Osteoblast (primary cell): ENCODE measurements around the gene HLA-DMB. TPM values are rescaled to one million over a fixed set of nuclear protein-coding genes. Genes with fewer than 3 reads are reported as not detected.

Experiments
- DNase-seq: peaks from one replicate; pipeline ENCODE4 v3.0.0; 2011; ENCODE audit warnings: low spot score, mixed read lengths; ENCODE audit not compliant: insufficient read length; ENCODE audit errors: missing footprints
- H2AFZ ChIP-seq: 2 replicates; pipeline ENCODE4 v1.6.0; 2011; ENCODE audit warnings: mild to moderate bottlenecking, low read length
- H3K27ac ChIP-seq: 2 replicates; pipeline ENCODE4 v1.5.1; 2011; ENCODE audit warnings: mild to moderate bottlenecking, low read depth, low read length, moderate library complexity
- H3K27me3 ChIP-seq: 2 replicates; pipeline ENCODE4 v1.6.0; 2012; ENCODE audit warnings: mild to moderate bottlenecking, control low read depth, inconsistent platforms, low read length, moderate library complexity; ENCODE audit not compliant: insufficient read depth
- H3K36me3 ChIP-seq: 2 replicates; pipeline ENCODE4 v1.5.1; 2011; ENCODE audit warnings: mild to moderate bottlenecking, low read length, control low read depth, moderate library complexity; ENCODE audit not compliant: insufficient read depth
- H3K4me1 ChIP-seq: 2 replicates; pipeline ENCODE4 v1.5.1; 2011; ENCODE audit warnings: mild to moderate bottlenecking, low read length, control low read depth, moderate library complexity; ENCODE audit not compliant: insufficient read depth
- H3K4me2 ChIP-seq: 2 replicates; pipeline ENCODE4 v1.6.0; 2011; ENCODE audit warnings: mild to moderate bottlenecking, low read length; ENCODE audit not compliant: insufficient read depth
- H3K4me3 ChIP-seq: fragments of 200-600 bp; sonication (generic); 3 replicates; pipeline ENCODE4 v1.5.1; 2012; ENCODE audit warnings: mild to moderate bottlenecking, low read length, inconsistent platforms; ENCODE audit not compliant: insufficient read depth
- H3K79me2 ChIP-seq: 2 replicates; pipeline ENCODE4 v1.6.0; 2012; ENCODE audit warnings: mild to moderate bottlenecking, low read length, control low read depth, inconsistent platforms; ENCODE audit not compliant: insufficient read depth
- H3K9me3 ChIP-seq: 2 replicates; pipeline ENCODE4 v1.5.1; 2011; ENCODE audit warnings: low read depth, low read length, control low read depth
- H4K20me1 ChIP-seq: 2 replicates; pipeline ENCODE4 v1.6.0; 2012; ENCODE audit warnings: mild to moderate bottlenecking, low read length, control low read depth; ENCODE audit not compliant: insufficient read depth
- total RNA-seq: library from RNA; depleted of rRNA; stranded (reverse); fragments of >200 nt; gene quantifications from 2 replicates; pipeline ENCODE4 v1.2.3, GENCODE V29; 2012
- TF ChIP-seq, protein P1 (sequence below): IDR thresholded peaks from 2 replicates; pipeline ENCODE4 v1.5.1; 2011; ENCODE audit warnings: mild to moderate bottlenecking, low read depth, low read length, moderate library complexity; ENCODE audit errors: extremely low read depth

HLA-DMB gene
- total RNA-seq: 2.2 and 8.3 TPM in 2 replicates

DNA sequence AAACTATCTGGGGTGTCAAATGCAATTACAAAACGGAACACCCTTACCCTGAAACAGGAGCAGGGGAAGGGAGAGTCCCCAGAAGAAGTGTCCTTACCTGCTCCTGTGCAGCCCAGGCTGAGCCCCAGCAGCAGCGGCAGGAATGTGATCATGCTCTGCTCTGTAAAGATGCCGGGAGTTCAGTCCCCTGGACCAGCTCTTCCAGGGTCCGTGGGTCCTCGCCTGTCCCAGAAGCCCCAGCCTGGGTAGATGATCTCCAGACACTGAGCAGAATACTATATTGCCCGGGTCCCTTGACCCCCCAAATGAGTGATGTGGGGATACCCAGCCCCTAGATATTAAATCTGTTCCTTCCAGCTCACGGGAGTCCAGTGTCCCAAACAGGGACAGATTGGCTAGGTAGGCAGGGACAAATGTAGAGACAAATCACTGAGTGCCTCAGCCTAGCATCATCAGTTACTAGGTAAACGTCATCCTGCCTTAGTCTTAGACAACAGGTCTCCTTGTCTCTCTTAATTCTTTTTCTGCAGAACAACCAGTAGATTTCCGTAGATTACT is at the start of gene HLA-DMB:
Gene HLA-DMB, minus strand, starts transcription at position 373 of the 558 bp plus-strand sequence. Its CDS starts 221 bp downstream, at position 152.
- DNase-seq: peak; percentile 89
- Histone ChIP-seq H2AFZ (peak within 1 kb of the TSS; percentile 73), H3K79me2 (no peaks in the 10 kb centered on the region), H3K4me3 (peak within 1 kb of the TSS; percentile 63), H3K27ac (no peak within 1 kb of the TSS), H3K4me2 (peak within 1 kb of the TSS; percentile 79), H3K4me1 (no peaks in the 10 kb centered on the region), H3K27me3 (peaks cover 31% of the 10 kb centered on the region), H3K36me3 (no peaks in the 10 kb centered on the region), H4K20me1 (no peaks in the 10 kb centered on the region), H3K9me3 (no peaks in the 10 kb centered on the region)
- TF ChIP-seq, protein P1, sequence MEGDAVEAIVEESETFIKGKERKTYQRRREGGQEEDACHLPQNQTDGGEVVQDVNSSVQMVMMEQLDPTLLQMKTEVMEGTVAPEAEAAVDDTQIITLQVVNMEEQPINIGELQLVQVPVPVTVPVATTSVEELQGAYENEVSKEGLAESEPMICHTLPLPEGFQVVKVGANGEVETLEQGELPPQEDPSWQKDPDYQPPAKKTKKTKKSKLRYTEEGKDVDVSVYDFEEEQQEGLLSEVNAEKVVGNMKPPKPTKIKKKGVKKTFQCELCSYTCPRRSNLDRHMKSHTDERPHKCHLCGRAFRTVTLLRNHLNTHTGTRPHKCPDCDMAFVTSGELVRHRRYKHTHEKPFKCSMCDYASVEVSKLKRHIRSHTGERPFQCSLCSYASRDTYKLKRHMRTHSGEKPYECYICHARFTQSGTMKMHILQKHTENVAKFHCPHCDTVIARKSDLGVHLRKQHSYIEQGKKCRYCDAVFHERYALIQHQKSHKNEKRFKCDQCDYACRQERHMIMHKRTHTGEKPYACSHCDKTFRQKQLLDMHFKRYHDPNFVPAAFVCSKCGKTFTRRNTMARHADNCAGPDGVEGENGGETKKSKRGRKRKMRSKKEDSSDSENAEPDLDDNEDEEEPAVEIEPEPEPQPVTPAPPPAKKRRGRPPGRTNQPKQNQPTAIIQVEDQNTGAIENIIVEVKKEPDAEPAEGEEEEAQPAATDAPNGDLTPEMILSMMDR: no peak

DNA sequence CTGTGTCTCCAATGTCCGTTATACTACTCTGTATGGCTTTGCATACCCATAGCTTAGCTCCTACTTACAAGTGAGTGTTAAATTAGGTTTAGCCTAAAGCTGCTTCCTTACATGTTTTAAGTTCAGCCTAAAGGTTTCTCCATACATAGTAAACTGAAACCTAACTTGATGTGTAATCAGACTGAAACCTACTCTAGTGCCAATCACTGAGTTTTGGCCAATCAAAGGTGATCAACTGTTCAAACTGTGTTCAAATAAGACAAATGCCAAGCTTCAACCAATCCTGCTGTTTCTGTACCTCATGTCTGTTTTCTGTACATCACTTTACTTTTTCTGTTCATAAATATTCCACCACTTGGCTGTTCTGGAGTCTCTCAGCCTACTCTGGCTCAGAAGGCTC is 48.5 kb upstream of the HLA-DMB start:
- Histone ChIP-seq H4K20me1 (no peaks in the 10 kb centered on the region), H3K79me2 (no peaks in the 10 kb centered on the region), H3K4me2 (no peak overlapping the region), H3K4me1 (no peaks in the 10 kb centered on the region), H3K4me3 (no peak overlapping the region), H3K27me3 (peaks cover 26% of the 10 kb centered on the region), H3K27ac (no peak overlapping the region), H3K9me3 (no peaks in the 10 kb centered on the region), H3K36me3 (no peaks in the 10 kb centered on the region), H2AFZ (no peak overlapping the region)
- DNase-seq: no peak
- TF ChIP-seq, protein P1: no peak

DNA sequence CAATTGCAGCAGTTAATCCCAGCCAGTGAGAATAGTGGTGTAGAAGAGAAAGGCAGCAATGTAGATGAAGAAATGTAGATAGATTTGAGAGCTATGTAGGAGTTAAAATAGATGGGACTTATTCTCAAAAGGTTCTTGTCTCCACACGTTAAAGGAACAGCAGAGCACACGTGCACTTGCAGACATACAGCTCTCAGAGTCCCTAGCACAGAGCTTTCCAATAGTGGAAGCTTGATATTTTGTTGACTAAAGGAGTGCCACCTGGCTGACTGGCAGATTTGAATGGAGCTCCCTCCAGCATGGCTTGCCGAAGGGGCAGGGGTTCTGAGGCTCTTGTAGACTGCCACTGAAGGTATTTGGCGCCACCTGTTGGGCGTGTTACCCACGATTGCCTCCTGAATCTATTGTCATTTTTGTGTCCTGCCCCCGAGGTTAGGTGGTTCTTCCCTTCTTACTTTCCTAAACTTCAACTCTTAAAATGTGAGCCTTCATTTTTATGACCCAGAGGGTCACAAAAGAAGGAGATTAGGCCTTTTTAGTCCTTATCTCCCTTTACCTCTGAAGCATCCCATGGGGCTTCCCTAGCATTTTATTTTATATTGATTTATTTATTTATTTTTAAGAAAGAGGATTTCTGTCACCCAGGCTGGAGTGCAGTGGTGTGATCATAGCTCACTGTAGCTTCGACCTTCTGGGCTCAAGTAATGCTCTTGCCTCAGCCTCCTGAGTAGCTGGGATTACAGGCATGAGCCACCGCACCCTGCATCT is 44.0 kb upstream of the HLA-DMB start:
- H3K27ac ChIP-seq: no peak overlapping the region
- no peaks in the 10 kb centered on the region for H3K9me3 ChIP-seq
- peaks cover 1% of the 10 kb centered on the region for H3K27me3 ChIP-seq
- H2AFZ ChIP-seq: no peak overlapping the region
- TF ChIP-seq, protein P1: peak; percentile 86
- no peak for DNase-seq
- no peaks in the 10 kb centered on the region for H3K4me1 ChIP-seq
- H3K36me3 ChIP-seq: peaks cover 35% of the 10 kb centered on the region
- no peak overlapping the region for H3K4me2 ChIP-seq
- peaks cover 24% of the 10 kb centered on the region for H4K20me1 ChIP-seq
- no peak overlapping the region for H3K4me3 ChIP-seq
- peaks cover 8% of the 10 kb centered on the region for H3K79me2 ChIP-seq

DNA sequence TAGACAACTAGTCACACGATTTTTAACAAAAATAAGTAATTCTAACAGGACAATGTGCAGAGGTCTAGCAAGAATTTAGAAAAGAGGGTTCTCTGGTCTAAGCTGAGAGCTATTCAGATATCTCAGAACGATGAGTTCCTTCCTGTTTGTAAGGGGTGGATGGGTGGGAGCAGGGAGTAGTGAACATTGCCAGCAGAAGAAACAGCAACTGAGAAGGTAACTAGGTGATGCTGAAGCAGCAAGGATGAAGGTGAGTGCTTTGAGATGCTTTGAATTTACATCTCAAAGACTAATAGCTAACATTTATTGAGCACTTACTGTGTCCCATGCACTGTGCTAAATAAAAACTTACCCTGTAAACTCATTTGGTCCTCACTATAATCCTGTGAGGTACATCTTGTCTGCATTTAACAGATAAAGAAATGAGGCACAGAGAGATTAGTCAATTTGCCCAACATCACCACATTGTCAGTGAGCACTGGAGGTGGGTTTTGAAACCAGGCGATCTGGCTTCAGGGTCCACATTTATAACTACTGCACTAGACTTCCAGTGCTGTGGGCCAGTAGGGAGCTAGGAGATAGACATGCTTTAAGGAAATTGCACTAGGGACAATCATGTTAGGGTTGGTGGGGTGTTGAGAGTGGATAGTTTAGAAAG is 43.3 kb upstream of the HLA-DMB start:
- DNase-seq: no peak
- H3K79me2 ChIP-seq: peaks cover 14% of the 10 kb centered on the region
- H3K27me3 ChIP-seq: no peaks in the 10 kb centered on the region
- no peak overlapping the region for H3K4me2 ChIP-seq
- H3K36me3 ChIP-seq: peaks cover 42% of the 10 kb centered on the region
- no peak overlapping the region for H2AFZ ChIP-seq
- peaks cover 31% of the 10 kb centered on the region for H4K20me1 ChIP-seq
- no peaks in the 10 kb centered on the region for H3K9me3 ChIP-seq
- H3K27ac ChIP-seq: no peak overlapping the region
- H3K4me3 ChIP-seq: no peak overlapping the region
- TF ChIP-seq, protein P1: no peak
- no peaks in the 10 kb centered on the region for H3K4me1 ChIP-seq
